PFSK-1 (cell line): ENCODE results near the gene GNB1.

Experiments
- FOXP2 ChIP-seq: optimal IDR thresholded peaks from 2 replicates; pipeline ENCODE3; 2011; ENCODE audit warnings: borderline replicate concordance, control low read depth, inconsistent platforms; ENCODE audit not compliant: insufficient read depth; ENCODE audit errors: extremely low read length, extremely low read depth
- POLR2AphosphoS5 ChIP-seq: IDR thresholded peaks from 2 replicates; pipeline ENCODE4 v1.6.1; 2012; ENCODE audit warnings: low read depth, mild to moderate bottlenecking, control low read depth, low read length, moderate library complexity
- SIN3A ChIP-seq: IDR thresholded peaks from 2 replicates; pipeline ENCODE4 v1.6.1; 2012; ENCODE audit warnings: mild to moderate bottlenecking, low read length, moderate library complexity, borderline replicate concordance; ENCODE audit not compliant: insufficient read depth
- TAF1 ChIP-seq: IDR thresholded peaks from 2 replicates; pipeline ENCODE4 v1.6.1; 2012; ENCODE audit warnings: low read length, control low read depth, borderline replicate concordance; ENCODE audit not compliant: insufficient read depth
- TF ChIP-seq, protein P1 (sequence below), 2 experiments: IDR thresholded peaks; 2 replicates each; pipeline versions ENCODE4 v1.6.1 to v1.8.0; 2011 to 2012; ENCODE audit warnings: low read depth in 2 of 2, low read length in 2 of 2, control low read depth in 1 of 2, inconsistent platforms in 1 of 2, mild to moderate bottlenecking in 1 of 2, moderate library complexity in 1 of 2; ENCODE audit not compliant: insufficient read depth in 1 of 2

GNB1 gene

DNA sequence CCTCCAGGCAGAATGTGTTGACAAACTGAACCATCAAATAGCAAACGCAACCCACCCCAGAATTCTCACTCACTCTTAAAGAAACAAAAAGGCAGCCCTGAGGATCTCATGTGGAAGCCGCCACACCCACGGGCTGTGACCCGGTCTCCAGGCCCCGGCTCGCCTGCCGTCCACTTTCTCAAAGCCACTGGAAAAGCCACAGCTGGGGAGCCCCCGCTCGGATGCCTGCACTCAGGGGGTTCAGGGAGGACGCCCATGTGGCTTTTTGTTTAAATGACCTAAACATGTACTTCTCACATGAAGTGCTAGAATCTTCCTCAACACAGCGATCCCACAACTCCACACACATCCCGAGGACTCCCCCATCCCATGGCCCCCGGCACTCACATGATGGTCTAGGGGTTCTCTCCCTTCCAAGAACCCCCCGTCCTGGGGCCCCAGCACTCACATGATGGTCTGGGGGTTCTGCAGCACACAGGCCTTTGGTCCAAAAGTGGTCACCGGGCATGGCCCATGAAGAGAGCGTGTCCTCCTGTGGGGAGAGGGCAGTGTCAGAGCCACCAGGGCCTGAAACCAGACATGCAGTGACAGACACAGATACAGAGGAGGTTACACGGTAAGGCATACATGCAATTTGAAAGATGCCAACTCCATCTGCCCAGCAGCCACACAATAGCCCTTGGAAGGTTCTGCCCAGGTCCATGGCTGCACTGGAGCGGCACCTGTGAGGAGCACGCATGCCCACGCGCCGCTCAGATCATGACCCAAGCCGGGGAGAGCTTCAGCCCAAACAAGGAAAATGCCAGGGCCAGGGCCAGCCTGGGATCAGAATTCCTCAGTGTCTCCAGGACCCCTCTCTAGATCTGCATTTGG, 129.1 kb downstream of the GNB1 start:
- TF ChIP-seq FOXP2 (no peak), POLR2AphosphoS5 (no peak), SIN3A (no peak), TAF1 (no peak)
- TF ChIP-seq, protein P1, sequence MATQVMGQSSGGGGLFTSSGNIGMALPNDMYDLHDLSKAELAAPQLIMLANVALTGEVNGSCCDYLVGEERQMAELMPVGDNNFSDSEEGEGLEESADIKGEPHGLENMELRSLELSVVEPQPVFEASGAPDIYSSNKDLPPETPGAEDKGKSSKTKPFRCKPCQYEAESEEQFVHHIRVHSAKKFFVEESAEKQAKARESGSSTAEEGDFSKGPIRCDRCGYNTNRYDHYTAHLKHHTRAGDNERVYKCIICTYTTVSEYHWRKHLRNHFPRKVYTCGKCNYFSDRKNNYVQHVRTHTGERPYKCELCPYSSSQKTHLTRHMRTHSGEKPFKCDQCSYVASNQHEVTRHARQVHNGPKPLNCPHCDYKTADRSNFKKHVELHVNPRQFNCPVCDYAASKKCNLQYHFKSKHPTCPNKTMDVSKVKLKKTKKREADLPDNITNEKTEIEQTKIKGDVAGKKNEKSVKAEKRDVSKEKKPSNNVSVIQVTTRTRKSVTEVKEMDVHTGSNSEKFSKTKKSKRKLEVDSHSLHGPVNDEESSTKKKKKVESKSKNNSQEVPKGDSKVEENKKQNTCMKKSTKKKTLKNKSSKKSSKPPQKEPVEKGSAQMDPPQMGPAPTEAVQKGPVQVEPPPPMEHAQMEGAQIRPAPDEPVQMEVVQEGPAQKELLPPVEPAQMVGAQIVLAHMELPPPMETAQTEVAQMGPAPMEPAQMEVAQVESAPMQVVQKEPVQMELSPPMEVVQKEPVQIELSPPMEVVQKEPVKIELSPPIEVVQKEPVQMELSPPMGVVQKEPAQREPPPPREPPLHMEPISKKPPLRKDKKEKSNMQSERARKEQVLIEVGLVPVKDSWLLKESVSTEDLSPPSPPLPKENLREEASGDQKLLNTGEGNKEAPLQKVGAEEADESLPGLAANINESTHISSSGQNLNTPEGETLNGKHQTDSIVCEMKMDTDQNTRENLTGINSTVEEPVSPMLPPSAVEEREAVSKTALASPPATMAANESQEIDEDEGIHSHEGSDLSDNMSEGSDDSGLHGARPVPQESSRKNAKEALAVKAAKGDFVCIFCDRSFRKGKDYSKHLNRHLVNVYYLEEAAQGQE (IDR thresholded peaks at IDR 0.05; ENCODE audit: insufficient read depth in 1 of 2, low read depth in 2 of 2, low read length in 2 of 2), result no peak

DNA sequence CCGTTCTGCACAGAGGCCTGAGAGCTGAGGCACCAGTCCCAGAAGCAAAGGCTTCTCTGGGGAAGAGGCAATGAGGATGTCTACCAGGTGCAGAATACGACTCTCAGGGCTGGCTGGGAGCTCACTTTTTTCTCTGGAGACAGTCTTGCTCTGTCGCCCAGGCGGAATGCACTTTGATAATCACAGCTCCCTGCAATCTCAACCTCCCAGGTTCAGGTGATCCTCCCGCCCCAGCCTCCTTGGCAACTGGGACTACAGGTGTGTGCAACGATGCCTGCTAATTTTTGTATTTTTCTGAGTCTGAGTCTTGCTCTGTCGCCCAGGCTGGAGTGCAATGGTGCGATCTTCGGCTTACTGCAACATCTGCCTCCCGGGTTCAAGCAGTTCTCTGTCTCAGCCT, 130.2 kb downstream of the GNB1 start:
- TF ChIP-seq TAF1, result no peak
- no peak for TF ChIP-seq POLR2AphosphoS5
- TF ChIP-seq FOXP2, result no peak
- TF ChIP-seq, protein P1 (IDR thresholded peaks at IDR 0.05; ENCODE audit: insufficient read depth in 1 of 2, low read depth in 2 of 2, low read length in 2 of 2), result no peak
- TF ChIP-seq SIN3A, result no peak

DNA sequence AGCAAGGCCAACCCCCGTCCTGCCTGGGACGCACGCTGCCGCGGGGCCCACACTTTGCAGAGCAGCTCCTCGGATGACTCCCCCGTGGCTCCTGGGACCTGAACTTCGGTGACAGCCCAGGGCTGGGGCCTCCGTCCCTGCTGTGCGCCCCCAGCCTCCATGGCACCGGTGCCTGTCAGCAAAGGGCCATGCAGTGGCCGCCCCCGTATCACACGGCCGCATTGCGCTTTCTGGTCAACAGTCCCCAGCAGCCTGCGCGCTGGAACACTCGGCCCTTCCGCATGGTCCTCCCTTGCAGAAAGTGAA, 130.6 kb downstream of the GNB1 start:
- TF ChIP-seq POLR2AphosphoS5 (no peak), TAF1 (no peak), FOXP2 (no peak), SIN3A (no peak)
- TF ChIP-seq, protein P1 (IDR thresholded peaks at IDR 0.05; ENCODE audit: insufficient read depth in 1 of 2, low read depth in 2 of 2, low read length in 2 of 2), result no peak

DNA sequence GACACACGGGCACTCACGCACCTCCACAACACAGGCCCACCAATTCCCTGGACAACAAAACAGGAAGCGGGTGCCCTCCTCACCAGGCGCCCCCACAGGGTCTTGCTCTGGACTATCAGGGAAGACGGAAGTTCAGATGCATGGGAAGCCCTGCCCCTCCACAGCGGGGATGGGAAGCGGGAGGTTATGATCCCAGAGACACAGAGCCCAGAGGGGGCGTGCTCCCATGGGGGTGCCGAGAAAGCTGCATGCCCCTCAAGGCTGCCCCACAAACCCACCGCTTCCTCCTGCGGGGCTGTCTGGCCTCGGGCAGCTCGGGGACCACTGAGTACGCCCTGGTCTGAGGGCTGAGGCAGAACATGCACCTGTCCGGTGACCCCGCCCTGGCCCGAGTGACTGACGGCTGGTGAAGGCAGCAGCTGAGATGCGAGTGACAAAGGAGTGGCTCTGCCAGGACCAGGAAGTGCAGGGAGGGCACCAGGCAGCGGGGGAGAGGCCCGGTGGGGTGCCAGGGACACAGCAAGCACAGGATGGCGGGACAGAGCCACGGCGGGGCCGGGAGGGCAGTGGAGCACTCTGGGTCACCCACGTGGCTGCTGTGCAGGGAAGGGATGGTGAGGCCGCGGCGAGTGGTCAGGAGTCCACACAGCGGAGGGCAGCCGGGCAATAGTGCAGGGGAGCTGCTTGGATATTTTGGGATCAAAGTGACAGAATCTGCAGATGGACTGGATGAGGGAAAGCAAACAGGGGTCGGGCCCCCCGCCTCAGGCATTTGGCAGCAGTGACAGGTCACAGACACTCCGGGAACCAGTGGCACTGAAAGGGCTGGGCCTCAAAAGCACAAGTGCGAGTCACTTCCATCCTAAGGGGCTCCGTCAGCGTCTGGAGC, 131.2 kb downstream of the GNB1 start:
- no peak for TF ChIP-seq TAF1
- no peak for TF ChIP-seq FOXP2
- TF ChIP-seq SIN3A, result no peak
- TF ChIP-seq, protein P1 (IDR thresholded peaks at IDR 0.05; ENCODE audit: insufficient read depth in 1 of 2, low read depth in 2 of 2, low read length in 2 of 2), result no peak
- no peak for TF ChIP-seq POLR2AphosphoS5
